Breast epithelium (tissue), 3 donors: ENCODE results near the gene SMIM3.

ENCODE experiments used
- POLR2A ChIP-seq: fragments of 450-650 bp; IDR thresholded peaks from one replicate; pipeline ENCODE4 v1.6.1; 2016; ENCODE audit warnings: antibody characterized with exemption, mild to moderate bottlenecking, moderate library complexity
- POLR2AphosphoS5 ChIP-seq, 3 donors: sonication (generic); formaldehyde crosslinking; IDR thresholded peaks; one replicate each; pipeline ENCODE4 v1.6.1; 2017; ENCODE audit warnings: antibody characterized with exemption in 3 of 3
- TF ChIP-seq, protein P1 (sequence below), 3 donors: fragments of 450-650 bp; IDR thresholded peaks; one replicate each; pipeline ENCODE4 v1.5.1; 2016 to 2017; ENCODE audit warnings: antibody characterized with exemption in 3 of 3, mild to moderate bottlenecking in 3 of 3, moderate library complexity in 3 of 3

DNA sequence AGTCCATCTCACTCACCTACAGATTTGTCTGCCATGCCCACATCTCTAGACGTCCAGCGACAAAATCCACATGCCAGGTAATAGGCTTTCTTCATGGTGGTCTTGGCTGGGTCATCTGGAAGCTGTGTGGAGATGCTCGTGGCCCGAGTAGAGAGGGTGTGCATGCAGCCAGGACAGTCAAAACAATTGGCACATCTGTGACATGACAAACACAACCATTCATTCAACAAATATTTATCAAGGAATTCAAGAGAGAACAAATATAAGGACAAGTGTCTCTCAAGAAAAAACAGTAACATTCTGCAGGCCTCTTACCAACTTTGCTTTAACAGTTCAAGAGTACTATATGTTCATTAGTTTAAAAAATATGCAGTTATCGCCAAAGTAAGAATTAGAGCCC, 25.1 kb upstream of the SMIM3 start:
- TF ChIP-seq, protein P1, sequence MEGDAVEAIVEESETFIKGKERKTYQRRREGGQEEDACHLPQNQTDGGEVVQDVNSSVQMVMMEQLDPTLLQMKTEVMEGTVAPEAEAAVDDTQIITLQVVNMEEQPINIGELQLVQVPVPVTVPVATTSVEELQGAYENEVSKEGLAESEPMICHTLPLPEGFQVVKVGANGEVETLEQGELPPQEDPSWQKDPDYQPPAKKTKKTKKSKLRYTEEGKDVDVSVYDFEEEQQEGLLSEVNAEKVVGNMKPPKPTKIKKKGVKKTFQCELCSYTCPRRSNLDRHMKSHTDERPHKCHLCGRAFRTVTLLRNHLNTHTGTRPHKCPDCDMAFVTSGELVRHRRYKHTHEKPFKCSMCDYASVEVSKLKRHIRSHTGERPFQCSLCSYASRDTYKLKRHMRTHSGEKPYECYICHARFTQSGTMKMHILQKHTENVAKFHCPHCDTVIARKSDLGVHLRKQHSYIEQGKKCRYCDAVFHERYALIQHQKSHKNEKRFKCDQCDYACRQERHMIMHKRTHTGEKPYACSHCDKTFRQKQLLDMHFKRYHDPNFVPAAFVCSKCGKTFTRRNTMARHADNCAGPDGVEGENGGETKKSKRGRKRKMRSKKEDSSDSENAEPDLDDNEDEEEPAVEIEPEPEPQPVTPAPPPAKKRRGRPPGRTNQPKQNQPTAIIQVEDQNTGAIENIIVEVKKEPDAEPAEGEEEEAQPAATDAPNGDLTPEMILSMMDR (IDR thresholded peaks at IDR 0.05): no peak
- TF ChIP-seq POLR2A (no peak), POLR2AphosphoS5 (IDR thresholded peaks at IDR 0.05) (no peak)
